ENCODE measurements around the gene BCL2L2.

DNA sequence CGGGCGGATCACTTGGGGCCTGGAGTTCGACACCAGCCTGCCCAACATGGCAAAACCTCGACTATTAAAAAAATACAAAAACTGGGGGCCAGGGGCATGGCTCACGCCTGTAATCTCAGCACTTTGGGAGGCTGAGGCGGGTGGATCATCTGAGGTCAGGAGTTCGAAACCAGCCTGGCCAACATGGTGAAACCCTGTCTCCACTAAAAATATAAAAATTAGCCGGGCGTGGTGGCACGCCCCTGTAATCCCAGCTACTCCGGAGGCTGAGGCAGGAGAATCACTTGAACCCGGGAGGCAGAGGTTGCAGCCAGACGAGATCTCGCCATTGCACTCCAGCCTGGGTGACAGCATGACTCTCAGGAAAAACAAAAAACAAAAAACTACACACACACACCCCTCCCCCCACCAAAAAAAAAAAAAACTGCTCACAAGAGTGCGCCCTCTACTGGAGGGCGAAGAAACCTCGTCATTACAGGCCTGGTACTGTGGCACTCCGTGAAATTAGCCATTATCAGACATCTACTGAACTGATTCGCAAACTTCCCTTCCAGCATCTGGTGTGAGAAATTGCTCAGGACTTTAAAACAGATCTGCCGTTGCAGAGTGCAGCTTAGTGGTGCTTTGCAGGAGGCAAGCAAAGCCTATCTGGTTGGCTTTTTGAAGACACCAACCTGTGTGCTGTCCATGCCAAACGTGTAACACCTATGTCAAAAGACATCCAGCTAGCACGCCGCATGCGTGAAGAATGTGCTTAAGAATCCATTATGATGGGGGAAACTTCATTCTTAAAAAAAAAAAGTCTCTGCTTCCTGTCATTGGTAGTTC is 11.7 kb upstream of the BCL2L2 start:
- TF ChIP-seq, protein P1, sequence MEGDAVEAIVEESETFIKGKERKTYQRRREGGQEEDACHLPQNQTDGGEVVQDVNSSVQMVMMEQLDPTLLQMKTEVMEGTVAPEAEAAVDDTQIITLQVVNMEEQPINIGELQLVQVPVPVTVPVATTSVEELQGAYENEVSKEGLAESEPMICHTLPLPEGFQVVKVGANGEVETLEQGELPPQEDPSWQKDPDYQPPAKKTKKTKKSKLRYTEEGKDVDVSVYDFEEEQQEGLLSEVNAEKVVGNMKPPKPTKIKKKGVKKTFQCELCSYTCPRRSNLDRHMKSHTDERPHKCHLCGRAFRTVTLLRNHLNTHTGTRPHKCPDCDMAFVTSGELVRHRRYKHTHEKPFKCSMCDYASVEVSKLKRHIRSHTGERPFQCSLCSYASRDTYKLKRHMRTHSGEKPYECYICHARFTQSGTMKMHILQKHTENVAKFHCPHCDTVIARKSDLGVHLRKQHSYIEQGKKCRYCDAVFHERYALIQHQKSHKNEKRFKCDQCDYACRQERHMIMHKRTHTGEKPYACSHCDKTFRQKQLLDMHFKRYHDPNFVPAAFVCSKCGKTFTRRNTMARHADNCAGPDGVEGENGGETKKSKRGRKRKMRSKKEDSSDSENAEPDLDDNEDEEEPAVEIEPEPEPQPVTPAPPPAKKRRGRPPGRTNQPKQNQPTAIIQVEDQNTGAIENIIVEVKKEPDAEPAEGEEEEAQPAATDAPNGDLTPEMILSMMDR (IDR thresholded peaks at IDR 0.05), result peak; percentile 56 to 65 (median 60)
- TF ChIP-seq EP300 (IDR thresholded peaks at IDR 0.05), result no peak
- TF ChIP-seq POLR2A (IDR thresholded peaks at IDR 0.05), result no peak
